ENCODE results near the gene NR2F6. TPM values are rescaled to one million over a fixed set of nuclear protein-coding genes. Genes with fewer than 3 reads are reported as not detected.
A peak's percentile ranks its signal among the peaks of the same experiment; 100 is the strongest.

NR2F6 gene
- total RNA-seq, 1 experiment from 2014 or later, result 26.3 TPM

GRCh38 chr19:17209126-17210036 is 36.3 kb downstream of the NR2F6 start:
- Histone ChIP-seq H3K4me1 (ENCODE audit: insufficient read depth, low read length, poor library complexity, severe bottlenecking) (peaks cover 2% of the 10 kb centered on the region), H3K9me3 (ENCODE audit: low read depth, low read length, poor library complexity, severe bottlenecking) (no peaks in the 10 kb centered on the region), H3K4me3 (ENCODE audit: low read depth, low read length, poor library complexity, severe bottlenecking) (no peak overlapping the region), H3K36me3 (ENCODE audit: insufficient read depth, low read length, poor library complexity, severe bottlenecking) (no peaks in the 10 kb centered on the region), H3K27ac (ENCODE audit: low read depth, low read length, poor library complexity, severe bottlenecking) (no peak overlapping the region), H3K27me3 (replicated peaks; ENCODE audit: insufficient read depth, low read depth, low read length, poor library complexity) (no peaks in the 10 kb centered on the region)
- intact Hi-C loops (cut with micrococcal nuclease; ENCODE audit: unreplicated experiment), result no loop called here
- BruUV-seq (replicated peaks), result no TSS peak
- peak; percentile 83 for DNase-seq (ENCODE audit: low spot score)
- TF ChIP-seq CTCF (conservative IDR thresholded peaks at IDR 0.05; ENCODE audit: low read depth, low read length) (no peak), EZH2 (IDR thresholded peaks at IDR 0.05; ENCODE audit: borderline replicate concordance, low read depth, low read length, poor library complexity, severe bottlenecking) (no peak)
- CTCF ChIA-PET, result no interaction called here
- POLR2A ChIA-PET (ENCODE audit: low non-redundant PET), result no interaction called here

GRCh38 chr19:17206736-17207581 is 38.8 kb downstream of the NR2F6 start:
- DNase-seq (ENCODE audit: low spot score), result no peak
- no peaks in the 10 kb centered on the region for H3K9me3 ChIP-seq (ENCODE audit: low read depth, low read length, poor library complexity, severe bottlenecking)
- no TSS peak for BruUV-seq (replicated peaks)
- no peak for TF ChIP-seq CTCF (conservative IDR thresholded peaks at IDR 0.05; ENCODE audit: low read depth, low read length)
- no peak for TF ChIP-seq EZH2 (IDR thresholded peaks at IDR 0.05; ENCODE audit: borderline replicate concordance, low read depth, low read length, poor library complexity, severe bottlenecking)
- H3K4me3 ChIP-seq (ENCODE audit: low read depth, low read length, poor library complexity, severe bottlenecking), result no peak overlapping the region
- H3K4me1 ChIP-seq (ENCODE audit: insufficient read depth, low read length, poor library complexity, severe bottlenecking), result no peaks in the 10 kb centered on the region
- CTCF ChIA-PET, result no interaction called here
- intact Hi-C loops (cut with micrococcal nuclease; ENCODE audit: unreplicated experiment), result no loop called here
- no peaks in the 10 kb centered on the region for H3K27me3 ChIP-seq (replicated peaks; ENCODE audit: insufficient read depth, low read depth, low read length, poor library complexity)
- peaks cover 9% of the 10 kb centered on the region for H3K36me3 ChIP-seq (ENCODE audit: insufficient read depth, low read length, poor library complexity, severe bottlenecking)
- POLR2A ChIA-PET (ENCODE audit: low non-redundant PET), result no interaction called here
- H3K27ac ChIP-seq (ENCODE audit: low read depth, low read length, poor library complexity, severe bottlenecking), result no peak overlapping the region

GRCh38 chr19:17205237-17206140 is 40.2 kb downstream of the NR2F6 start:
- Histone ChIP-seq H3K36me3 (ENCODE audit: insufficient read depth, low read length, poor library complexity, severe bottlenecking) (peaks cover 20% of the 10 kb centered on the region), H3K4me1 (ENCODE audit: insufficient read depth, low read length, poor library complexity, severe bottlenecking) (no peaks in the 10 kb centered on the region), H3K9me3 (ENCODE audit: low read depth, low read length, poor library complexity, severe bottlenecking) (no peaks in the 10 kb centered on the region), H3K27ac (ENCODE audit: low read depth, low read length, poor library complexity, severe bottlenecking) (no peak overlapping the region), H3K4me3 (ENCODE audit: low read depth, low read length, poor library complexity, severe bottlenecking) (no peak overlapping the region), H3K27me3 (replicated peaks; ENCODE audit: insufficient read depth, low read depth, low read length, poor library complexity) (no peaks in the 10 kb centered on the region)
- POLR2A ChIA-PET (ENCODE audit: low non-redundant PET), result interaction anchor here (0.6 kb wide), 1 partner anchor 594 kb away, joined by 3 read pairs; no protein-coding TSS in a partner anchor
- no TSS peak for BruUV-seq (replicated peaks)
- no peak for TF ChIP-seq EZH2 (IDR thresholded peaks at IDR 0.05; ENCODE audit: borderline replicate concordance, low read depth, low read length, poor library complexity, severe bottlenecking)
- TF ChIP-seq CTCF (conservative IDR thresholded peaks at IDR 0.05; ENCODE audit: low read depth, low read length), result peak; percentile 74
- intact Hi-C loops (cut with micrococcal nuclease; ENCODE audit: unreplicated experiment), result loop anchor here (2.0 kb wide), 1 partner anchor 77 kb away; no protein-coding TSS in a partner anchor
- CTCF ChIA-PET, result interaction anchor here (1.0 kb wide), 1 partner anchor 38 kb away, joined by 3 read pairs; no protein-coding TSS in a partner anchor
- peak; percentile 60 for DNase-seq (ENCODE audit: low spot score)
